Activated naive CD4-positive, alpha-beta T cell treated with Interleukin-2 at 50 U/mL for 16 hours (primary cell): ENCODE data around the gene WWOX.

Source experiments
- DNase-seq: peaks from one replicate; pipeline ENCODE4 v3.0.0-alpha.2; 2020

WWOX gene

GRCh38 chr16:78147911-78148401, 48.5 kb downstream of the WWOX start:
- no peak for DNase-seq

GRCh38 chr16:78150233-78150632, 50.8 kb downstream of the WWOX start:
- DNase-seq = no peak

- DNase-seq = no peak
These were observed 55.4 kb downstream of the WWOX start for GRCh38 chr16:78154729-78155461.

DNA sequence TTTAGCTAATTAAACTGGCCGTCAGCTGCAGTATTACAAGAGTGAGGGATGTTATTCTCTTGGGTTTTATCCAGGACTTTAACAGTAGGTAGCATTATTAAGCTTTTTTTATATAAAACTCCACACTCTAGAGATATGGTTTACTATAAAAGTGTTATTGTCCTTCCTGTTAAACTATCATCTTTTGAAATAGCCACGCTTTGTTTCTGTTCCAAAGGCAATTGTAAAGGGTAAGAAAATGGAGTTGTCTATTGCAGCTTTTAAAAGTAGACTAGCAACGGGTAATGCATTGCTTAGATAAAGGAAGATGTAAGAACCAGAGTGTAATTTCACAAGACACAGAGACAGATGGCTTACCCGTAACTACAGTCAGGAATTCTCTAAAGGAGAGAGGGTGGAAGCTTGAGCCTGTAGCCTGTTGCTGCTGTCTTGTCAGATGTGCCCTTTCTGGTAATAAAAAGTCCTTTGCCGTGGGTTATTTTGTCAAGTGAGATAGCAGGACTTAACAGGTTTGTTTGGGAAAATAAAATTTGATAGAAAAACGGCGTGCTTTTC, 56.4 kb downstream of the WWOX start:
- DNase-seq = no peak

GRCh38 chr16:78161023-78161729, 61.7 kb downstream of the WWOX start:
- DNase-seq = no peak

GRCh38 chr16:78163772-78164670, 64.6 kb downstream of the WWOX start:
- DNase-seq = no peak

DNA sequence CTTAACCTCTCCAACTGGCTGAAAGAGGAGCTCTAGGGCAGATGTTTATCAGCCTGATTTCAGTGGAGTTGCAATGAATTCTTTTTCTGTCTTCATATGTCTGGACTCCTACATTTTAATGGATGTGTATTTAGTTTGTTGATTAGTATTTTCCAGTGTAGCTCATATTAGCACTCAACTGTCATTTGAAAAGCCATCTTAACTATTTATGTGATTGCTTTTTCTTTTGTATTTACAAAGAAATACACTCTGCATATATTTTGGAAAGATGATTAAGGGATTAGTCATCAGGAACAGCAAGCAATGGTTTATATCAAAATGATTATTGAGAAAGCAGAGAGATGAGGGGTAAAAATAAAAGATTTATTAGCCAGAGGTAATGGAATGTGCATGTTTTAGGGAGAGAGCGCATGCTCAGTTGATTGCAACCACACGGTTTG, 71.1 kb downstream of the WWOX start:
- DNase-seq = no peak

- DNase-seq = no peak
These were observed 75.8 kb downstream of the WWOX start for GRCh38 chr16:78175287-78175686.

DNA sequence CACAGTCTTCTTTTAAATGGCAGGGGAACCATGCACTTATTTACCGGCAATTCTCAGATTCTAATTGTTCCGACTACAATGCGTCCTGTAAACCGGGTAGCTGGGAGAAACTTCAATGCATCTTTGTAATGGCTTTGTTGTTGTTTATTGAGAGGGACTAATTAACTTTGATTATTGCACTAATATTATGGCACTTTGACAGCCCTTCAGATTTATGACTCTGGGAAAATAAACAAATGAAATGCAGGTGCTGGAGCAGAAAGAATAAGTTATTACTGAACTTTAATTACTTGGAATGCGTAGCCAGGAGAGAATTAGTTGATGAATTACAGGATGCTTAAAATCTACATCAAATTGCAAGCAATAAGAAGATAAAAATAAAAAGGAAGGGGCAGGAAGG, 77.0 kb downstream of the WWOX start:
- no peak for DNase-seq

DNA sequence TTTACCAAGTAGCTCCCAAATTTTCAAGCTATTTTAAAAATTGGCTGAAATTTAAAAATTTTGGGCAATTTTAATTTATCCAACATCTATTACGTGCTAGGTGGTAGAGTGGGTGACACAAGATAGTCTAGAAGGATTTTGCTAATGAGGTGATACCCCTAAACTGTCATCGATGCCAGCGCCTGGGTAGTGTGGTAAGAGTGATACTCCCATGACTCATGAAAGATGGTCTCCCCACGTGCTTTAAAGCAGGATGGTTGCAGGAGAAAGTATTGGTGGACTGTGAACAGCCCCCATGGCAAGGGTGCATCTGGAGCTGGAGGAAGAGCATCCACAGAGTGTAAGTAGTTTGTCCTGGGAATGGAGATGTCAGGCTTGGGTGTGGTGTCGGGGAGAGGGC, 77.8 kb downstream of the WWOX start:
- DNase-seq = no peak

- no peak for DNase-seq
These were observed 78.5 kb downstream of the WWOX start for GRCh38 chr16:78177987-78178386.

DNA sequence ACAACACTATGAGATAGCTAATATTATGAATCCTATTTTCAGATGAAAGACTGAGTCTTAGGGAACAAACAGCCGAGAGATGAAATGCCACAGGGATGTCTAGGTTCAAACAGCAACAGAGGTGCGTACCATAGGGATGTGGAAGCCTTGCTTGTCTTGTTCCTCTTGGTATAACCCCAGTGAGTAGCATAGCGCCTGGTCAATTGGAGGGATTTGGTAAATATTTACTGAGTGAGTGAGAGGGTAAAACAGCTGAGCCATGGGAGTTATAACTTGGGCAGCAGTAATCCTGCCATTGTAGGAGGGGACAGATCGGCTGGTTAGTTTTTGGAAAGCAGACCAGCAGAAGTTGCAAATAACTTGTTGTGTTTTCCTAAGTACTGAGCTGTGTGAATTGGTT, 80.2 kb downstream of the WWOX start:
- no peak for DNase-seq

DNA sequence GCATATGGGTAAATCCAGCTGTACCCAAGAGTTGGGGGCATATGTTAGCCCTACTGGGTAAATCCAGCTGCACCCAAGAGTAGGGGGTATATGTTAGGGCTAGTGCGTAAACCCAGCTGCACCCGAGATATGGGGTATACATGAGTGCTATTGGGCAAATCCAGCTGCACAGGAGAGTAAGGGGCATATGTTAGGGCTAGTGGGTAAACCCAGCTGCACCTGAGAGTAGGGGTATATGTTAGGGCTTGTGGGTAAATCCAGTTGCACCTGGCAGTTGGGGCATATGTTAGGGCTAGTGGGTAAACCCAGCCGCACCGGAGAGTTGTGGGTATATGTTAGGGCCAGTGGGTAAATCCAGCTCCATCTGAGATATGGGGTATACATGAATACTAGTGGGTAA, 80.9 kb downstream of the WWOX start:
- DNase-seq = no peak

- no peak for DNase-seq
These were observed 84.2 kb downstream of the WWOX start for GRCh38 chr16:78183437-78184237.

GRCh38 chr16:78184238-78185183, 85.1 kb downstream of the WWOX start:
- DNase-seq = no peak

DNA sequence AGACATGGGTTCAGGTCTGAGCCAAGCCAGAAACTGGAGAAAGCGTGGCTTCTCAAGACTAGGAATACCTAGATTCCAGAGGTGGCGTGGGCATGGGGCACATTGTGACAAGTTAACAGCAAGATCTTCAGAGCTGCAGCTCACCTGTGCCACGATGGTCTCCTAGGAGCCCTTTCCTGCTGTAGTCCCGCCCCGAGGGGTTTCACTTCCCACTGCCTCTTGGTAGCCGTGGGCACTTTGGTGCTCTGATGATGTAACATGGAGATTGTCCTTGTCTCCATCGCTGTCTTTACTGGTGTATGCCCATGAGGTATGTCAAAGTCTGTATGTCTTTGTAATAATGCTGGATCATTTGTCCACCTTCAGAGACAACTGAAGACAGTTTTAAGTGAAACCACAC, 89.7 kb downstream of the WWOX start:
- no peak for DNase-seq

DNA sequence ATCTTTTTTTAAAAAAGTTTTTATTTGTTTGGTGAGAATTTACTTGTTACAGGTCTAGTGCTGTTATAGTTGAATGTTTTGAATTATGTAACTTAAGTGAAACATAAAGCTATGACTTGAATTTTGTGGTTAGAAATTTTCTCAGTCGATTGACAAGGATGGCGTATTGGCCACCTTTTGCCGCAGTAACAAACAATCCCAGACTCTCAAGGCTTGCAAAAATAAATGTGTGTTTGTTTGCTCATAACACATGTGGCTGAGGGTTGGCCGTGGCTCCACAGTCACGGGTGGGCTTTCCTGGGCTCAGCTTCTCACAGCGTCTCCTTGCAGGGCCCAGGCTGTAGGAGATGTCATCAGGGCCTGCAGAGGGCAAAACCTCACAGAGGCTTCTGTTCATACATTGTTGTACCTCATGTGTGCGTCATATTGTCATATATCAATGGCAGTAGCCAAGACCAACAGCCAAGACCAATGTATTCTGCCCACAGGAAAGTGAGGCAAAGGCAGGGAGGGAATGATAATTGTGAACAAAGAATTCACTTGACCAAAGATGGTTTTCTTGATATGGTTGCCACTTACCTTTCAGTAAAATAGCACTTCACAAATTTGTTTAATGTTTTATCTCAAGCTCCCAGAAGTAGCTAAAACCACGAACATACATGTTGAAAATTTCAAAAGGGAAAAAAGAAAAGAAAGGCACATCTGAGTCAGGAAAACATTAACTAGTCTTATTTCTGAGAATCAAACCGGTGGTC, 93.5 kb downstream of the WWOX start:
- DNase-seq = no peak

DNA sequence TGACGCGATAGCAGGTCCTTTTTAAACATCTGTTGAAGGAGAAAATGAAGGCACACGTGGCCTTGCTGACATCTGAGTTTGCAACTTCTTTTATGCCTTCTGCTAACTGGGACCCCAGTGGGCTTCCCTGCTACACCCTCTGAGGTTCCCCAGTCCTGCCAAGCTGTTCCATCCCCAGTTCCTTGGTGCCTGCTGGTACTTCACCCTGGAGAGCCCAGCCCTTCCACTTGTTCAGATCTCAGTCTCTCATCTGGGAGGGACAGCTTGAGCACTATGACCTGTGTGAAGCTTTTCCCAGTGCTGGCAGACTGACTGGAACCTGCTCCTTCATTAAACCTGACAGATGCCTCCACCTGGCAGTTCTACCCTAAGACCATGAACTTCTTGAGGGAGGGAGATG, 95.5 kb downstream of the WWOX start:
- DNase-seq = no peak

- DNase-seq = no peak
These were observed 96.3 kb downstream of the WWOX start for GRCh38 chr16:78195797-78196196.

GRCh38 chr16:78196502-78196901, 97.0 kb downstream of the WWOX start:
- DNase-seq = no peak
